KOPT-K1 (cell line): Measurements from ENCODE around the gene AKAP5.

ENCODE experiments used
- H3K27ac ChIP-seq: fragments of 200-600 bp; sonication (generic); 2 replicates; pipeline ENCODE4 v1.5.1; 2016; ENCODE audit warnings: antibody characterized with exemption, mild to moderate bottlenecking, low read depth, low read length; ENCODE audit not compliant: poor library complexity, severe bottlenecking
- H3K36me3 ChIP-seq: fragments of 200-600 bp; sonication (generic); 2 replicates; pipeline ENCODE4 v1.5.1; 2017; ENCODE audit warnings: antibody characterized with exemption, mild to moderate bottlenecking, low read length, moderate library complexity; ENCODE audit not compliant: insufficient read depth
- H3K9me3 ChIP-seq: fragments of 200-600 bp; sonication (generic); 2 replicates; pipeline ENCODE4 v1.5.1; 2017; ENCODE audit warnings: antibody characterized with exemption, low read length, mild to moderate bottlenecking; ENCODE audit not compliant: insufficient read depth, poor library complexity, severe bottlenecking

AKAP5 gene

GRCh38 chr14:64474698-64475097 is 9.4 kb downstream of the AKAP5 start:
- Histone ChIP-seq H3K36me3 (peaks cover 23% of the 10 kb centered on the region; the same call in 1 of the 2 replicates), H3K9me3 (no peaks in the 10 kb centered on the region), H3K27ac (no peak overlapping the region)

- peaks cover 27% of the 10 kb centered on the region; the same call in 1 of the 2 replicates for H3K36me3 ChIP-seq
- H3K27ac ChIP-seq: no peak overlapping the region
- H3K9me3 ChIP-seq: no peaks in the 10 kb centered on the region
Observed at GRCh38 chr14:64475585-64476273, 10.4 kb downstream of the AKAP5 start.

GRCh38 chr14:64476438-64476837 is 11.1 kb downstream of the AKAP5 start:
- Histone ChIP-seq H3K9me3 (no peaks in the 10 kb centered on the region), H3K36me3 (peaks cover 33% of the 10 kb centered on the region), H3K27ac (no peak overlapping the region)

- no peak overlapping the region for H3K27ac ChIP-seq
- peaks cover 41% of the 10 kb centered on the region for H3K36me3 ChIP-seq
- no peaks in the 10 kb centered on the region for H3K9me3 ChIP-seq
Observed at GRCh38 chr14:64478634-64479250, 13.4 kb downstream of the AKAP5 start.

GRCh38 chr14:64488590-64489099 is 23.3 kb downstream of the AKAP5 start:
- Histone ChIP-seq H3K36me3 (peaks cover 90% of the 10 kb centered on the region), H3K9me3 (no peaks in the 10 kb centered on the region), H3K27ac (no peak overlapping the region)

- H3K36me3 ChIP-seq: peaks cover 82% of the 10 kb centered on the region
- no peaks in the 10 kb centered on the region for H3K9me3 ChIP-seq
- H3K27ac ChIP-seq: no peak overlapping the region
Observed at GRCh38 chr14:64491637-64492036, 26.3 kb downstream of the AKAP5 start.

GRCh38 chr14:64493455-64493854 is 28.2 kb downstream of the AKAP5 start:
- Histone ChIP-seq H3K36me3 (peaks cover 71% of the 10 kb centered on the region), H3K9me3 (no peaks in the 10 kb centered on the region), H3K27ac (no peak overlapping the region)

GRCh38 chr14:64495252-64495651 is 30.0 kb downstream of the AKAP5 start:
- H3K36me3 ChIP-seq: peaks cover 64% of the 10 kb centered on the region
- no peaks in the 10 kb centered on the region for H3K9me3 ChIP-seq
- H3K27ac ChIP-seq: no peak overlapping the region

GRCh38 chr14:64496764-64497163 is 31.5 kb downstream of the AKAP5 start:
- peaks cover 49% of the 10 kb centered on the region for H3K36me3 ChIP-seq
- no peak overlapping the region for H3K27ac ChIP-seq

GRCh38 chr14:64500088-64500487 is 34.8 kb downstream of the AKAP5 start:
- no peaks in the 10 kb centered on the region for H3K9me3 ChIP-seq
- H3K27ac ChIP-seq: peak overlapping the region; percentile 96

More at GRCh38 chr14:64496764-64497163, 31.5 kb downstream of the AKAP5 start:
- no peaks in the 10 kb centered on the region for H3K9me3 ChIP-seq

GRCh38 chr14:64501411-64502171 is 36.3 kb downstream of the AKAP5 start:
- Histone ChIP-seq H3K36me3 (peaks cover 14% of the 10 kb centered on the region), H3K9me3 (no peaks in the 10 kb centered on the region), H3K27ac (peak overlapping the region; percentile 96)

More at GRCh38 chr14:64500088-64500487, 34.8 kb downstream of the AKAP5 start:
- peaks cover 26% of the 10 kb centered on the region for H3K36me3 ChIP-seq

GRCh38 chr14:64502456-64502855 is 37.2 kb downstream of the AKAP5 start:
- peaks cover 13% of the 10 kb centered on the region for H3K36me3 ChIP-seq
- H3K27ac ChIP-seq: peak overlapping the region; percentile 96
- no peaks in the 10 kb centered on the region for H3K9me3 ChIP-seq

- H3K27ac ChIP-seq: peak overlapping the region; percentile 96
Observed at GRCh38 chr14:64502887-64503433, 37.7 kb downstream of the AKAP5 start.

GRCh38 chr14:64503434-64504309 is 38.4 kb downstream of the AKAP5 start, which contains the start of gene ZBTB25:
TSS of gene ZBTB25 (minus strand) at chr14:64503838. CDS start at chr14:64490533, 13,305 bp downstream.
- peaks cover 6% of the 10 kb centered on the region for H3K36me3 ChIP-seq
- H3K27ac ChIP-seq: peak within 1 kb of the TSS; percentile 96
- H3K9me3 ChIP-seq: no peaks in the 10 kb centered on the region

More at GRCh38 chr14:64502887-64503433, 37.7 kb downstream of the AKAP5 start:
- H3K9me3 ChIP-seq: no peaks in the 10 kb centered on the region
- H3K36me3 ChIP-seq: peaks cover 8% of the 10 kb centered on the region
